Epithelial cell of umbilical artery (primary cell): ENCODE data around the gene DSTYK. TPM values are rescaled to one million over a fixed set of nuclear protein-coding genes. Genes with fewer than 3 reads are reported as not detected.

Experiments
- total RNA-seq: library from RNA; depleted of rRNA; stranded (reverse); fragments of >200 nt; gene quantifications from 2 replicates; pipeline ENCODE4 v1.2.3, GENCODE V29; 2014

DSTYK gene
- 9.7 and 16.1 TPM in 2 replicates for total RNA-seq

DNA sequence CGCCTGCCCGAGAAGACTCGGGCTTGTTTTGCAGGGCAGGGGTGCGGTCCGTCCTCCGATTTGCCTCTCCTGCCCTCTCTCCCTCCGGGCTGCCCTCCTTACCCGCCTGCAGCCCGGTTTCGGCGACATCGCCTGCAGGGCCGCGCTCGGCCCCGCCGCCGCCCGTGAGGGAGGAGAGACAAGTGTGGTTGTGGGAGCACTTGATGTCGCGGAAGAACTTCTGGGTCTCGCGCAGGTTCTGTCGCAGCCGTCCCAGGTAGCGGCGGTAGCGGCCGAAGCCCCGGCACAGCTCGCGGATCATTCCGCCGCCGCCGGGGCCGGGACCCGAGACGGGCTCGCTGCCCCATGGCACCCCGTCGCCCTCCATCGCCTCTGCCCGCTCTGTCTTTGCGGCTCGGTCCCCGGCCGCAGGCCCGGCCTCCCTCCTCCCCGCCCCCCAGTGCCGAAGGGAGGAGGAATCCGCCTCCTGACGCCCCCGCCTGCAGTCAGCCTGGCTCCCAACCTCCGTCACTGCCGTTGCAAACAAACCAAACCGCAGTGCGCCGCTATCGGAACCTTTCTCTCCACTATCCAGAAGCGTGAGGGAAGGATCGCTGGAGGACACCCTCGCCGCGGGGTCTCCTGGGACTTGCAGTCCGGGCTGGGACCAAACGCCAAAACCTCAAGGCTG is at the start of gene DSTYK:
Gene DSTYK (minus strand): TSS at position 534 of the 670 bp plus-strand sequence. CDS start 167 bp downstream, at position 367.

GRCh38 chr1:205227584-205228013 is 16.1 kb upstream of the DSTYK start, which contains the start of gene TMCC2:
TMCC2 (plus strand) TSS chr1:205227946; CDS start chr1:205228565, 619 bp downstream.

DNA sequence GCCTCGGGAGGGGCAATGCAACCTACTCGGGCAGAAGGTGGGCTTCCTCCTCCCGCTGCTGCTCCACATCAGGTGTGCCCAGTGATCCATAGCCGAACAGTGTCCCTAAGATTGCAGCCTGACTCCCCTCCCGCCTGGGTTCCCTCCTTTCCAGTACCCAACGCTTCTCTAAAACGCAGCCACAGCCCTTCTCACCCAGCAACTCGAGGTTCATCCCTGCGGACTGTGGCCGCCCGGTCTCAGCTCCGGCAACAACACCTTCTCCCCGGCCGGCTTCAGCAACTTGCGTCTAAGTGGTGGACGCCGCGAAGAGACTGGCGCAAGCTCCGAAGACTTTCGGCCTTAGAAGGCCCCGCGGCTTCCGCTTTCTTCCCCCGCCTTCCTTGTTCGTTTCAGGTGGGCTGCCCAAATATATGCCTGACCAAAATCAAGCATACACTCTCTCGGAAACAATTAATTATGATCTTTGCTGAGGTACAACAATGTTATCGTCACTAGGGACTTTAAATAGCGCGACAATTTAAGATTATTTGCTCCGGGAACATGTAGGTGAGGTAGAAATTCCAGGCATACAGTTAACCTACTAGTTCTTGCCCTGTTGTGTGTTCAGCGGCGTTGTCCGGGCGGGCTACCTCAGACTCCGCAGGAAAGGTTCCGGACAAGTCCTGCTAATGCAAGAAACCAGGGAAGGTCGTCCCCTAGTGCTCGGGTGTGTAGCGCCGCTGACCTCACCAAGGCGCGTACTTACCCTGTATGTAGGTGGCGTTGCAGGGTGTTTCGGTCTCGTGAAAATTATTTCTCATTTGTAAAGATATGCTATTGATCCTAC is 89.6 kb downstream of the DSTYK start, which contains the start of gene RBBP5:
Gene RBBP5 (minus strand): TSS at position 319 of the 829 bp plus-strand sequence. CDS start 105 bp downstream, at position 214.

Other genes with a start within 250 kb of the DSTYK start
- not detected in 2 replicates for gene CNTN2, start 168.5 kb downstream of the DSTYK start, total RNA-seq
- gene TMEM81, start 127.2 kb downstream of the DSTYK start, total RNA-seq = 0.97 and 1.4 TPM in 2 replicates
- gene RBBP5, start 89.7 kb downstream of the DSTYK start, total RNA-seq = 17.9 and 38.0 TPM in 2 replicates
- gene TMCC2, start 16.2 kb upstream of the DSTYK start, total RNA-seq = 1.8 and 1.9 TPM in 2 replicates
- gene NUAK2, start 110.0 kb upstream of the DSTYK start, total RNA-seq = 0.32 and 0.76 TPM in 2 replicates
- under 0.01 TPM in 1 of 2 replicates, not detected in the other for gene KLHDC8A, start 145.2 kb upstream of the DSTYK start, total RNA-seq
- gene LEMD1, start 210.4 kb upstream of the DSTYK start, total RNA-seq = not detected in 2 replicates
- not detected in 2 replicates for gene BLACAT1, start 244.3 kb upstream of the DSTYK start, total RNA-seq